AG04450 (cell line): ENCODE data around the gene CACNA2D3. TPM values are rescaled to one million over a fixed set of nuclear protein-coding genes. Genes with fewer than 3 reads are reported as not detected.

Experiments
- CTCF ChIA-PET: fragments of 300-600, 350-600 bp; formaldehyde crosslinking; extraction: SDS; loops from one replicate; lab custom pipeline; 2022; ENCODE audit warnings: antibody characterized with exemption, inconsistent platforms; lab: Charles Lee
- POLR2A ChIA-PET: fragments of 350-600 bp; formaldehyde crosslinking; extraction: SDS; loops from one replicate; lab custom pipeline; 2021; ENCODE audit warnings: antibody characterized with exemption, inconsistent platforms; lab: Yijun Ruan, JAX
- DNase-seq: peaks from one replicate; pipeline ENCODE4 v3.0.0-alpha.2; 2011; ENCODE audit warnings: low read depth, low spot score
- H3K27ac ChIP-seq: one replicate; pipeline ENCODE4 v1.5.1; 2012; ENCODE audit warnings: low read depth, low read length, control low read depth
- H3K27me3 ChIP-seq: one replicate; pipeline ENCODE4 v1.6.0; 2012; ENCODE audit warnings: low read length; ENCODE audit not compliant: control insufficient read depth, insufficient read depth
- H3K4me3 ChIP-seq: 2 replicates; pipeline ENCODE4 v1.5.1; 2011; ENCODE audit warnings: mild to moderate bottlenecking, low read depth, low read length, control low read depth
- H3K9me3 ChIP-seq: 2 replicates; pipeline ENCODE4 v1.5.1; 2012; ENCODE audit warnings: low read length; ENCODE audit not compliant: control insufficient read depth, insufficient read depth
- CTCF ChIP-seq: IDR thresholded peaks from 2 replicates; pipeline ENCODE4 v1.5.1; 2011; ENCODE audit warnings: low read depth, low read length, control low read depth, inconsistent platforms
- polyA plus RNA-seq: library from polyadenylated mRNA; depleted of rRNA; stranded (reverse); fragments of >200 nt; gene quantifications from 2 replicates; pipeline ENCODE4 v1.2.3, GENCODE V29; 2011

Gene CACNA2D3
- polyA plus RNA-seq, 1 experiment = 0.32 TPM

GRCh38 chr3:54994111-54994513 is 871.8 kb downstream of the CACNA2D3 start:
- no peak for DNase-seq
- Histone ChIP-seq H3K9me3 (no peaks in the 10 kb centered on the region), H3K27me3 (no peaks in the 10 kb centered on the region), H3K4me3 (no peak overlapping the region), H3K27ac (no peak overlapping the region)
- TF ChIP-seq CTCF = no peak
- POLR2A ChIA-PET = no interaction called here
- CTCF ChIA-PET = no interaction called here

- peak; percentile 46 for DNase-seq
- Histone ChIP-seq H3K9me3 (no peaks in the 10 kb centered on the region), H3K27me3 (no peaks in the 10 kb centered on the region), H3K27ac (no peak overlapping the region), H3K4me3 (no peak overlapping the region)
- POLR2A ChIA-PET = interaction anchor here (0.8 kb wide), 1 partner anchor 11 kb away, joined by 3 read pairs; no protein-coding TSS in a partner anchor
- CTCF ChIA-PET = interaction anchor here (0.5 to 1.0 kb wide), 6 partner anchors 11 to 1651 kb away, joined by 3 to 5 read pairs (median 3); no protein-coding TSS in a partner anchor
- TF ChIP-seq CTCF = peak; percentile 60
Measured at GRCh38 chr3:54999159-54999558, 876.8 kb downstream of the CACNA2D3 start.

GRCh38 chr3:54999811-55000210 is 877.5 kb downstream of the CACNA2D3 start:
- no peak overlapping the region for H3K4me3 ChIP-seq
- ChIA-PET POLR2A (interaction anchor here (0.8 kb wide), 1 partner anchor 11 kb away, joined by 3 read pairs; no protein-coding TSS in a partner anchor), CTCF (interaction anchor here (0.5 to 1.0 kb wide), 6 partner anchors 12 to 1651 kb away, joined by 3 to 5 read pairs (median 3); no protein-coding TSS in a partner anchor)
- no peak for DNase-seq
- TF ChIP-seq CTCF = no peak
- H3K27me3 ChIP-seq = no peaks in the 10 kb centered on the region
- no peaks in the 10 kb centered on the region for H3K9me3 ChIP-seq
- H3K27ac ChIP-seq = no peak overlapping the region

- Histone ChIP-seq H3K27ac (no peak overlapping the region), H3K4me3 (no peak overlapping the region), H3K9me3 (no peaks in the 10 kb centered on the region), H3K27me3 (no peaks in the 10 kb centered on the region)
- TF ChIP-seq CTCF = no peak
- CTCF ChIA-PET = interaction anchor here (0.9 to 1.0 kb wide), 2 partner anchors 40 to 147 kb away, joined by 3 read pairs; no protein-coding TSS in a partner anchor
- peak; percentile 77 for DNase-seq
- POLR2A ChIA-PET = interaction anchor here (0.5 to 1.4 kb wide), 2 partner anchors 169 to 1737 kb away, joined by 3 read pairs; no protein-coding TSS in a partner anchor
Measured at GRCh38 chr3:55000546-55000945, 878.2 kb downstream of the CACNA2D3 start.

- ChIA-PET POLR2A (interaction anchor here (0.5 to 1.4 kb wide), 2 partner anchors 169 to 1738 kb away, joined by 3 read pairs; no protein-coding TSS in a partner anchor), CTCF (interaction anchor here (0.9 to 1.0 kb wide), 2 partner anchors 40 to 148 kb away, joined by 3 read pairs; no protein-coding TSS in a partner anchor)
- no peak for TF ChIP-seq CTCF
- Histone ChIP-seq H3K27ac (no peak overlapping the region), H3K27me3 (no peaks in the 10 kb centered on the region), H3K9me3 (no peaks in the 10 kb centered on the region), H3K4me3 (no peak overlapping the region)
- DNase-seq = no peak
Measured at GRCh38 chr3:55000953-55001352, 878.6 kb downstream of the CACNA2D3 start.
